Activated CD8-positive, alpha-beta T cell treated with anti-CD3 and anti-CD28 coated beads for 36 hours (primary cell): ENCODE measurements around the gene VCL. TPM values are rescaled to one million over a fixed set of nuclear protein-coding genes. Genes with fewer than 3 reads are reported as not detected.

Source experiments
- ATAC-seq: fragments of 200-7000 bp; cut with Tn5 transposase; one replicate; pipeline ENCODE4 v1.10.0; 2021; ENCODE audit warnings: mild to moderate bottlenecking, moderate library complexity
- CTCF ChIA-PET: fragments of 350-600 bp; sonication (Branson Sonifier 250); formaldehyde crosslinking; loops from one replicate; lab custom pipeline; 2021; ENCODE audit warnings: antibody characterized with exemption; lab: Charles Lee
- POLR2A ChIA-PET: fragments of 350-600 bp; sonication (Branson Sonifier 250); formaldehyde crosslinking; loops from one replicate; lab custom pipeline; 2021; ENCODE audit warnings: antibody characterized with exemption; lab: Charles Lee
- DNase-seq: peaks from one replicate; pipeline ENCODE4 v3.0.0-alpha.2; 2020
- H3K27ac Mint-ChIP-seq: one replicate; pipeline ENCODE4 v1.8.0; 2021; ENCODE audit warnings: mild to moderate bottlenecking, mixed read lengths
- H3K27me3 Mint-ChIP-seq: one replicate; pipeline ENCODE4 v1.8.0; 2021; ENCODE audit warnings: mixed read lengths
- H3K36me3 Mint-ChIP-seq: one replicate; pipeline ENCODE4 v1.8.0; 2021; ENCODE audit warnings: low read depth, mixed read lengths
- H3K4me1 Mint-ChIP-seq: one replicate; pipeline ENCODE4 v1.8.0; 2021; ENCODE audit warnings: low read depth, mixed read lengths
- H3K4me3 Mint-ChIP-seq: one replicate; pipeline ENCODE4 v1.8.0; 2021; ENCODE audit warnings: mild to moderate bottlenecking, moderate library complexity, mixed read lengths
- H3K9me3 Mint-ChIP-seq: one replicate; pipeline ENCODE4 v1.8.0; 2021; ENCODE audit warnings: mixed read lengths
- CTCF ChIP-seq: fragments of 200-600 bp; IDR thresholded peaks from one replicate; pipeline ENCODE4 v1.8.0; 2022; ENCODE audit warnings: antibody characterized with exemption, mild to moderate bottlenecking
- intact Hi-C: fragments of 100-400 bp; cut with micrococcal nuclease; formaldehyde crosslinking; loops from one replicate; pipeline ENCODE4 v1.10.0; 2022
- total RNA-seq, 2 experiments: library from RNA; stranded (reverse); gene quantifications; one replicate each; pipeline ENCODE4 v1.2.3, GENCODE V29; 2021

Gene VCL
- total RNA-seq, 2 experiments from 2014 or later: 16.9 to 17.7 TPM

GRCh38 chr10:74109452-74109851, 111.5 kb downstream of the VCL start:
- intact Hi-C loops: no loop called here
- ChIA-PET CTCF (interaction anchor here (1.1 to 1.5 kb wide), 7 partner anchors 14 to 229 kb away, joined by 3 to 6 read pairs (median 4); no protein-coding TSS in a partner anchor), POLR2A (interaction anchor here (0.8 to 1.2 kb wide), 4 partner anchors 8 to 26 kb away, joined by 3 read pairs; no protein-coding TSS in a partner anchor)
- TF ChIP-seq CTCF: no peak
- peak overlapping the region; percentile 55 for H3K27ac Mint-ChIP-seq
- ATAC-seq (no peak), DNase-seq (no peak)
- no peak overlapping the region for H3K4me3 Mint-ChIP-seq
- no peaks in the 10 kb centered on the region for H3K9me3 Mint-ChIP-seq
- no peaks in the 10 kb centered on the region for H3K4me1 Mint-ChIP-seq
- H3K27me3 Mint-ChIP-seq: no peaks in the 10 kb centered on the region
- peaks cover 40% of the 10 kb centered on the region for H3K36me3 Mint-ChIP-seq

- ATAC-seq (no peak), DNase-seq (no peak)
- H3K4me1 Mint-ChIP-seq: no peaks in the 10 kb centered on the region
- peak overlapping the region; percentile 9 for H3K27ac Mint-ChIP-seq
- no peak overlapping the region for H3K4me3 Mint-ChIP-seq
- intact Hi-C loops: no loop called here
- ChIA-PET POLR2A (interaction anchor here (0.8 to 1.2 kb wide), 3 partner anchors 8 to 15 kb away, joined by 3 read pairs; no protein-coding TSS in a partner anchor), CTCF (interaction anchor here (0.5 to 1.4 kb wide), 4 partner anchors 14 to 428 kb away, joined by 3 to 4 read pairs (median 4); no protein-coding TSS in a partner anchor)
- H3K36me3 Mint-ChIP-seq: peaks cover 42% of the 10 kb centered on the region
- H3K9me3 Mint-ChIP-seq: no peaks in the 10 kb centered on the region
- H3K27me3 Mint-ChIP-seq: no peaks in the 10 kb centered on the region
- no peak for TF ChIP-seq CTCF
Measured at GRCh38 chr10:74110120-74110519, 112.2 kb downstream of the VCL start.

- POLR2A ChIA-PET: no interaction called here
- no peaks in the 10 kb centered on the region for H3K4me1 Mint-ChIP-seq
Measured at GRCh38 chr10:74111799-74112198, 113.9 kb downstream of the VCL start.

GRCh38 chr10:74113546-74113945, 115.6 kb downstream of the VCL start:
- Mint-ChIP-seq H3K36me3 (peaks cover 56% of the 10 kb centered on the region), H3K4me1 (peaks cover 11% of the 10 kb centered on the region), H3K27ac (no peak overlapping the region), H3K4me3 (no peak overlapping the region), H3K9me3 (no peaks in the 10 kb centered on the region), H3K27me3 (no peaks in the 10 kb centered on the region)
- no peak for DNase-seq
- no peak for TF ChIP-seq CTCF
- intact Hi-C loops: no loop called here
- CTCF ChIA-PET: interaction anchor here (0.9 to 1.1 kb wide), 2 partner anchors 11 to 55 kb away, joined by 3 read pairs; no protein-coding TSS in a partner anchor
- POLR2A ChIA-PET: no interaction called here
- ATAC-seq: no peak

More at GRCh38 chr10:74111799-74112198, 113.9 kb downstream of the VCL start:
- TF ChIP-seq CTCF: no peak
- H3K4me3 Mint-ChIP-seq: no peak overlapping the region
- intact Hi-C loops: no loop called here
- H3K36me3 Mint-ChIP-seq: peaks cover 46% of the 10 kb centered on the region
- DNase-seq: no peak
- no peaks in the 10 kb centered on the region for H3K27me3 Mint-ChIP-seq
- CTCF ChIA-PET: interaction anchor here (1.0 to 1.4 kb wide), 2 partner anchors 171 to 226 kb away, joined by 4 read pairs; no protein-coding TSS in a partner anchor
- ATAC-seq: no peak
- H3K27ac Mint-ChIP-seq: no peak overlapping the region
- H3K9me3 Mint-ChIP-seq: no peaks in the 10 kb centered on the region

- Mint-ChIP-seq H3K36me3 (peaks cover 59% of the 10 kb centered on the region), H3K4me3 (no peak overlapping the region), H3K27me3 (no peaks in the 10 kb centered on the region), H3K9me3 (no peaks in the 10 kb centered on the region), H3K4me1 (peaks cover 11% of the 10 kb centered on the region), H3K27ac (no peak overlapping the region)
- intact Hi-C loops: no loop called here
- TF ChIP-seq CTCF: no peak
- ChIA-PET CTCF (interaction anchor here (1.1 kb wide), 1 partner anchor 10 kb away, joined by 3 read pairs; no protein-coding TSS in a partner anchor), POLR2A (no interaction called here)
- no peak for DNase-seq
- no peak for ATAC-seq
Measured at GRCh38 chr10:74114041-74114448, 116.1 kb downstream of the VCL start.
